Mammary epithelial cell (primary cell): ENCODE data around the gene SMIM15.

Experiments used
- EZH2 ChIP-seq: IDR thresholded peaks from 2 replicates; pipeline ENCODE4 v1.6.1; 2012; ENCODE audit warnings: low read length, inconsistent platforms, borderline replicate concordance
- TF ChIP-seq, protein P1 (sequence below), 2 donors: IDR thresholded peaks in 1 of 2; conservative IDR thresholded peaks in 1 of 2; 2 replicates each; pipeline ENCODE4 v1.5.1; 2011 to 2012; ENCODE audit warnings: inconsistent platforms in 2 of 2, low read length in 2 of 2, mild to moderate bottlenecking in 2 of 2, control low read depth in 1 of 2, low read depth in 1 of 2; ENCODE audit not compliant: insufficient read depth in 1 of 2; ENCODE audit errors: extremely low read depth in 1 of 2

DNA sequence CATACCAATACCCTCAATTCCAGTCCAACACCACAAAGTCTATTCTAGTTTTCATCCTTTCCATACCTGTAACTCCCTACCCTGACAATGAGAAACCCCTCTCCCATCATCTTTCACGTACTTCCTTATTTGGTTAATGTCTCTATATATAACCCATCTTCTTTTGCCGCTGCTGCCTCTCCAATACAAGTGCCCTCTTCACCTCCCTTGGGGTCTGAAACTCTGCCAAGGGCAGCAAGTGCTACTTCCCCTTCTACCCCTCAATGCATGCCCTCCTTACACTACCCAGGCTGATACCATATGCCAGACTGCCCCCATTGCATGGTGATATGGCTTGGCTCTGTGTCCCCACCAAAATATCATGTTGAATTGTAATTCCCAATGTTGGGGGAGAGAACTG, 24.4 kb upstream of the SMIM15 start:
- TF ChIP-seq, protein P1, sequence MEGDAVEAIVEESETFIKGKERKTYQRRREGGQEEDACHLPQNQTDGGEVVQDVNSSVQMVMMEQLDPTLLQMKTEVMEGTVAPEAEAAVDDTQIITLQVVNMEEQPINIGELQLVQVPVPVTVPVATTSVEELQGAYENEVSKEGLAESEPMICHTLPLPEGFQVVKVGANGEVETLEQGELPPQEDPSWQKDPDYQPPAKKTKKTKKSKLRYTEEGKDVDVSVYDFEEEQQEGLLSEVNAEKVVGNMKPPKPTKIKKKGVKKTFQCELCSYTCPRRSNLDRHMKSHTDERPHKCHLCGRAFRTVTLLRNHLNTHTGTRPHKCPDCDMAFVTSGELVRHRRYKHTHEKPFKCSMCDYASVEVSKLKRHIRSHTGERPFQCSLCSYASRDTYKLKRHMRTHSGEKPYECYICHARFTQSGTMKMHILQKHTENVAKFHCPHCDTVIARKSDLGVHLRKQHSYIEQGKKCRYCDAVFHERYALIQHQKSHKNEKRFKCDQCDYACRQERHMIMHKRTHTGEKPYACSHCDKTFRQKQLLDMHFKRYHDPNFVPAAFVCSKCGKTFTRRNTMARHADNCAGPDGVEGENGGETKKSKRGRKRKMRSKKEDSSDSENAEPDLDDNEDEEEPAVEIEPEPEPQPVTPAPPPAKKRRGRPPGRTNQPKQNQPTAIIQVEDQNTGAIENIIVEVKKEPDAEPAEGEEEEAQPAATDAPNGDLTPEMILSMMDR (conservative IDR thresholded peaks at IDR 0.05 in 1 of 2, IDR thresholded peaks at IDR 0.05 in 1 of 2; ENCODE audit: extremely low read depth in 1 of 2, insufficient read depth in 1 of 2, low read depth in 1 of 2, low read length in 2 of 2): no peak
- no peak for TF ChIP-seq EZH2
